H9 (cell line): Measurements from ENCODE around the gene LYSET. TPM values are rescaled to one million over a fixed set of nuclear protein-coding genes. Genes with fewer than 3 reads are reported as not detected.
A peak's percentile ranks its signal among the peaks of the same experiment; 100 is the strongest.

Source experiments
- DNase-seq: peaks from one replicate; pipeline ENCODE4 v3.0.0-alpha.2; 2017
- H2AFZ ChIP-seq: one replicate; pipeline ENCODE4 v1.6.1; 2013; ENCODE audit warnings: mild to moderate bottlenecking, low read length, control low read depth, moderate library complexity
- H2AK5ac ChIP-seq: 2 replicates; pipeline ENCODE4 v1.6.1; 2013; ENCODE audit warnings: low read length, control low read depth, mixed read lengths; ENCODE audit not compliant: insufficient read length
- H2BK120ac ChIP-seq: one replicate; pipeline ENCODE4 v1.6.1; 2013; ENCODE audit warnings: low read depth, mild to moderate bottlenecking, low read length, control low read depth, inconsistent platforms; ENCODE audit not compliant: poor library complexity, severe bottlenecking
- H2BK12ac ChIP-seq: 2 replicates; pipeline ENCODE4 v1.6.1; 2013; ENCODE audit warnings: low read length, control low read depth, mixed read lengths, low read depth; ENCODE audit not compliant: insufficient read length
- H2BK15ac ChIP-seq: 2 replicates; pipeline ENCODE4 v1.6.1; 2013; ENCODE audit warnings: low read depth, low read length, control low read depth
- H2BK20ac ChIP-seq: one replicate; pipeline ENCODE4 v1.6.1; 2013; ENCODE audit warnings: low read depth, mild to moderate bottlenecking, low read length, control low read depth, inconsistent platforms; ENCODE audit not compliant: poor library complexity, severe bottlenecking
- H2BK5ac ChIP-seq: 2 replicates; pipeline ENCODE4 v1.6.1; 2013; ENCODE audit warnings: low read length, control low read depth, mixed read lengths; ENCODE audit not compliant: insufficient read length
- H3K14ac ChIP-seq: 2 replicates; pipeline ENCODE4 v1.6.1; 2013; ENCODE audit warnings: low read length, control low read depth; ENCODE audit not compliant: insufficient read depth
- H3K18ac ChIP-seq: 2 replicates; pipeline ENCODE4 v1.6.1; 2013; ENCODE audit warnings: low read depth, mild to moderate bottlenecking, mixed read lengths, low read length, control low read depth; ENCODE audit not compliant: insufficient read length
- H3K23ac ChIP-seq: 2 replicates; pipeline ENCODE4 v1.6.1; 2013; ENCODE audit warnings: low read length, control low read depth, mixed read lengths, low read depth; ENCODE audit not compliant: insufficient read length
- H3K23me2 ChIP-seq: 2 replicates; pipeline ENCODE4 v1.6.1; 2013; ENCODE audit warnings: low read depth, mild to moderate bottlenecking, mixed read lengths, low read length, control low read depth; ENCODE audit not compliant: insufficient read length, poor library complexity, severe bottlenecking
- H3K27ac ChIP-seq: 2 replicates; pipeline ENCODE4 v1.5.1; 2013; ENCODE audit warnings: low read length, control low read depth, mixed read lengths, low read depth; ENCODE audit not compliant: insufficient read length
- H3K27me3 ChIP-seq: 2 replicates; pipeline ENCODE4 v1.6.1; 2013; ENCODE audit warnings: low read length, control low read depth, inconsistent platforms; ENCODE audit not compliant: insufficient read depth
- H3K4ac ChIP-seq: 2 replicates; pipeline ENCODE4 v1.6.1; 2013; ENCODE audit warnings: low read depth, mild to moderate bottlenecking, control low read depth, inconsistent platforms, low read length, moderate library complexity
- H3K4me1 ChIP-seq: 2 replicates; pipeline ENCODE4 v1.6.1; 2013; ENCODE audit warnings: low read length, control low read depth, inconsistent platforms; ENCODE audit not compliant: insufficient read depth
- H3K4me2 ChIP-seq: 2 replicates; pipeline ENCODE4 v1.6.1; 2013; ENCODE audit warnings: low read length, control low read depth, mixed read lengths; ENCODE audit not compliant: insufficient read length, insufficient read depth
- H3K56ac ChIP-seq: 2 replicates; pipeline ENCODE4 v1.6.1; 2013; ENCODE audit warnings: low read depth, mild to moderate bottlenecking, mixed read lengths, low read length, control low read depth; ENCODE audit not compliant: insufficient read length
- H3K79me1 ChIP-seq: 2 replicates; pipeline ENCODE4 v1.6.1; 2013; ENCODE audit warnings: low read depth, mild to moderate bottlenecking, moderate library complexity, low read length, control low read depth, inconsistent platforms; ENCODE audit not compliant: insufficient read depth, poor library complexity, severe bottlenecking
- H3K79me2 ChIP-seq: 2 replicates; pipeline ENCODE4 v1.6.1; 2013; ENCODE audit warnings: low read length, control low read depth, inconsistent platforms; ENCODE audit not compliant: insufficient read depth
- H3K9ac ChIP-seq: 2 replicates; pipeline ENCODE4 v1.6.1; 2013; ENCODE audit warnings: low read length, control low read depth, mixed read lengths; ENCODE audit not compliant: insufficient read length; ENCODE audit errors: extremely low read depth
- H3K9me3 ChIP-seq: one replicate; pipeline ENCODE4 v1.6.1; 2013; ENCODE audit warnings: low read depth, low read length, inconsistent platforms; ENCODE audit not compliant: control insufficient read depth
- H3T11ph ChIP-seq: one replicate; pipeline ENCODE4 v1.6.1; 2013; ENCODE audit warnings: mild to moderate bottlenecking, low read length, control low read depth, inconsistent platforms
- H4K20me1 ChIP-seq: one replicate; pipeline ENCODE4 v1.6.1; 2013; ENCODE audit not compliant: control insufficient read depth, insufficient read length, insufficient read depth
- H4K5ac ChIP-seq: 2 replicates; pipeline ENCODE4 v1.6.1; 2013; ENCODE audit warnings: low read depth, mild to moderate bottlenecking, mixed read lengths, low read length, control low read depth; ENCODE audit not compliant: insufficient read length
- H4K8ac ChIP-seq: replicated peaks from 2 replicates; pipeline ENCODE4 v1.6.1; 2013; ENCODE audit warnings: low read length, control low read depth, mixed read lengths, low read depth; ENCODE audit not compliant: insufficient read length
- H4K91ac ChIP-seq: 2 replicates; pipeline ENCODE4 v1.6.1; 2013; ENCODE audit warnings: low read depth, mild to moderate bottlenecking, moderate library complexity, mixed read lengths, low read length, control low read depth; ENCODE audit not compliant: insufficient read length
- H3K27ac Mint-ChIP-seq, 3 experiments: 2 replicates in 2 of 3; 3 replicates in 1 of 3; pipeline ENCODE4 v1.8.0; 2020 to 2021; ENCODE audit warnings: mixed read lengths in 3 of 3, mild to moderate bottlenecking in 1 of 3, moderate library complexity in 1 of 3
- H3K27me3 Mint-ChIP-seq: 2 replicates; pipeline ENCODE4 v1.8.0; 2021; ENCODE audit warnings: low read depth, mild to moderate bottlenecking, moderate library complexity, mixed read lengths
- H3K36me3 Mint-ChIP-seq, 3 experiments: 2 replicates in 2 of 3; 3 replicates in 1 of 3; pipeline ENCODE4 v1.8.0; 2020 to 2021; ENCODE audit warnings: low read depth in 3 of 3, mixed read lengths in 3 of 3; ENCODE audit not compliant: insufficient read depth in 1 of 3
- H3K4me1 Mint-ChIP-seq, 2 experiments: 2 replicates each; pipeline ENCODE4 v1.8.0; 2020; ENCODE audit warnings: mixed read lengths in 2 of 2
- H3K4me3 Mint-ChIP-seq, 2 experiments: 2 replicates in 1 of 2; 3 replicates in 1 of 2; pipeline ENCODE4 v1.8.0; 2020 to 2021; ENCODE audit warnings: mild to moderate bottlenecking in 2 of 2, mixed read lengths in 2 of 2, moderate library complexity in 1 of 2
- H3K9me3 Mint-ChIP-seq, 2 experiments: 2 replicates in 1 of 2; 3 replicates in 1 of 2; pipeline ENCODE4 v1.8.0; 2020; ENCODE audit warnings: mild to moderate bottlenecking in 2 of 2, mixed read lengths in 2 of 2, moderate library complexity in 1 of 2
- WGBS: extraction: QIAGEN DNeasy Blood & Tissue Kit; methylation state at CpG from one replicate; pipeline ENCODE4 v1.1.7; 2013; ENCODE audit warnings: missing lambda C conversion rate, low lambda C conversion rate, mixed read lengths; ENCODE audit not compliant: insufficient read length; ENCODE audit errors: extremely low coverage; 5-methylcytosine and 5-hydroxymethylcytosine counted together
- total RNA-seq: library from RNA; stranded (reverse); gene quantifications from 2 replicates; pipeline ENCODE4 v1.2.1, GENCODE V29; 2021
- TF ChIP-seq, protein P1 (sequence below): fragments of 200-600 bp; sonication (generic); conservative IDR thresholded peaks from 3 replicates; pipeline ENCODE4 v1.8.0; 2021; ENCODE audit warnings: antibody characterized with exemption, mild to moderate bottlenecking

The LYSET gene
- total RNA-seq, 1 experiment from 2014 or later: 26.1 TPM

- no CpG with 5 or more reads among the region's 10 CpGs for WGBS
- Histone ChIP-seq H2BK15ac (no peak overlapping the region), H2BK12ac (no peak overlapping the region), H4K8ac (no peak overlapping the region), H2BK5ac (peak overlapping the region; percentile 58), H3K79me1 (peaks cover 9% of the 10 kb centered on the region), H3K27ac (no peak overlapping the region), H3K56ac (no peak overlapping the region), H2AK5ac (no peak overlapping the region), H3K23me2 (peaks cover 3% of the 10 kb centered on the region), H4K5ac (no peak overlapping the region), H2BK20ac (no peak overlapping the region), H3K4me1 (no peaks in the 10 kb centered on the region), H3K9ac (peak overlapping the region; percentile 87), H4K91ac (no peak overlapping the region), H3K14ac (no peak overlapping the region; the same call in 1 of the 2 replicates), H3K9me3 (no peaks in the 10 kb centered on the region), H3K4me2 (peak overlapping the region; percentile 95), H3K79me2 (no peaks in the 10 kb centered on the region; the same call in 1 of the 2 replicates), H3K23ac (no peak overlapping the region), H3K18ac (no peak overlapping the region), H3T11ph (no peak overlapping the region), H2BK120ac (no peak overlapping the region), H3K4ac (no peak overlapping the region), H3K27me3 (no peaks in the 10 kb centered on the region), H2AFZ (peak overlapping the region; percentile 37), H4K20me1 (no peaks in the 10 kb centered on the region)
- Mint-ChIP-seq H3K4me3 (peak overlapping the region; percentile 93 to 95), H3K36me3 (peaks cover 3 to 38% (median 34%) of the 10 kb centered on the region in 3 experiments; a peak in 6 of 7 replicates), H3K4me1 (peaks cover 11 to 18% of the 10 kb centered on the region in 2 experiments), H3K9me3 (no peaks in the 10 kb centered on the region), H3K27me3 (no peaks in the 10 kb centered on the region), H3K27ac (peak overlapping the region; percentile 40 to 97 (median 93); a peak in 6 of 7 replicates)
- DNase-seq: no peak
- TF ChIP-seq, protein P1, sequence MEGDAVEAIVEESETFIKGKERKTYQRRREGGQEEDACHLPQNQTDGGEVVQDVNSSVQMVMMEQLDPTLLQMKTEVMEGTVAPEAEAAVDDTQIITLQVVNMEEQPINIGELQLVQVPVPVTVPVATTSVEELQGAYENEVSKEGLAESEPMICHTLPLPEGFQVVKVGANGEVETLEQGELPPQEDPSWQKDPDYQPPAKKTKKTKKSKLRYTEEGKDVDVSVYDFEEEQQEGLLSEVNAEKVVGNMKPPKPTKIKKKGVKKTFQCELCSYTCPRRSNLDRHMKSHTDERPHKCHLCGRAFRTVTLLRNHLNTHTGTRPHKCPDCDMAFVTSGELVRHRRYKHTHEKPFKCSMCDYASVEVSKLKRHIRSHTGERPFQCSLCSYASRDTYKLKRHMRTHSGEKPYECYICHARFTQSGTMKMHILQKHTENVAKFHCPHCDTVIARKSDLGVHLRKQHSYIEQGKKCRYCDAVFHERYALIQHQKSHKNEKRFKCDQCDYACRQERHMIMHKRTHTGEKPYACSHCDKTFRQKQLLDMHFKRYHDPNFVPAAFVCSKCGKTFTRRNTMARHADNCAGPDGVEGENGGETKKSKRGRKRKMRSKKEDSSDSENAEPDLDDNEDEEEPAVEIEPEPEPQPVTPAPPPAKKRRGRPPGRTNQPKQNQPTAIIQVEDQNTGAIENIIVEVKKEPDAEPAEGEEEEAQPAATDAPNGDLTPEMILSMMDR: no peak
Measured at GRCh38 chr14:93185349-93185720, 218 bp downstream of the LYSET start.
